Measurements from ENCODE around the gene LILRB2. TPM values are rescaled to one million over a fixed set of nuclear protein-coding genes. Genes with fewer than 3 reads are reported as not detected.
A peak's percentile ranks its signal among the peaks of the same experiment; 100 is the strongest.

Gene LILRB2
- total RNA-seq, 1 donor from 2014 or later: not detected

DNA sequence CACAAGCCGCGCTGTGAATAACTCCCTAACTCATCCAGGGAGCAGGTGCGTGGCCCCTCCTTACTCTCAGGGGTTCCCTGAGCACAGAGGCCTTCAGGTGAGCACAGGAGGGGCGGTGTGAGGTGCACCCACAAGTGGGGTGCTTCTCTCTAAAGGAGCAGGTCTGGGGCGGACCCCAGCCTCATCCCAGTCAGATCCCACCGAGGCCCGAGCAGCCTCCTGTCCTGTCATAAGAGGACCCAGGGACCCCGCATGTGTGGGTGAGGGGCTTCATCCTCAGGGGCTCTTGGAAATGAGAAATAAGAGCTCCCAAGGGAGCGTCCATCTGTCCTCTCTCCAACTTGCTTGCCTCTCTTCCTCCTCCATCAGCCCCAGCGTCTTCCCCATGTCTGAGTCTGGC lies 35.0 kb upstream of the LILRB2 start:
- Histone ChIP-seq H3K27me3 (ENCODE audit: control insufficient read depth, insufficient read depth, low read length) (no peaks in the 10 kb centered on the region), H3K36me3 (ENCODE audit: control insufficient read depth, insufficient read depth, low read length) (no peaks in the 10 kb centered on the region), H3K4me3 (ENCODE audit: low read depth, low read length) (no peak overlapping the region)
- DNase-seq (ENCODE audit: low read depth) (no peak), FAIRE-seq (no peak)
- TF ChIP-seq, protein P1, sequence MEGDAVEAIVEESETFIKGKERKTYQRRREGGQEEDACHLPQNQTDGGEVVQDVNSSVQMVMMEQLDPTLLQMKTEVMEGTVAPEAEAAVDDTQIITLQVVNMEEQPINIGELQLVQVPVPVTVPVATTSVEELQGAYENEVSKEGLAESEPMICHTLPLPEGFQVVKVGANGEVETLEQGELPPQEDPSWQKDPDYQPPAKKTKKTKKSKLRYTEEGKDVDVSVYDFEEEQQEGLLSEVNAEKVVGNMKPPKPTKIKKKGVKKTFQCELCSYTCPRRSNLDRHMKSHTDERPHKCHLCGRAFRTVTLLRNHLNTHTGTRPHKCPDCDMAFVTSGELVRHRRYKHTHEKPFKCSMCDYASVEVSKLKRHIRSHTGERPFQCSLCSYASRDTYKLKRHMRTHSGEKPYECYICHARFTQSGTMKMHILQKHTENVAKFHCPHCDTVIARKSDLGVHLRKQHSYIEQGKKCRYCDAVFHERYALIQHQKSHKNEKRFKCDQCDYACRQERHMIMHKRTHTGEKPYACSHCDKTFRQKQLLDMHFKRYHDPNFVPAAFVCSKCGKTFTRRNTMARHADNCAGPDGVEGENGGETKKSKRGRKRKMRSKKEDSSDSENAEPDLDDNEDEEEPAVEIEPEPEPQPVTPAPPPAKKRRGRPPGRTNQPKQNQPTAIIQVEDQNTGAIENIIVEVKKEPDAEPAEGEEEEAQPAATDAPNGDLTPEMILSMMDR (IDR thresholded peaks at IDR 0.05; ENCODE audit: insufficient read depth, low read length, severe bottlenecking): no peak

DNA sequence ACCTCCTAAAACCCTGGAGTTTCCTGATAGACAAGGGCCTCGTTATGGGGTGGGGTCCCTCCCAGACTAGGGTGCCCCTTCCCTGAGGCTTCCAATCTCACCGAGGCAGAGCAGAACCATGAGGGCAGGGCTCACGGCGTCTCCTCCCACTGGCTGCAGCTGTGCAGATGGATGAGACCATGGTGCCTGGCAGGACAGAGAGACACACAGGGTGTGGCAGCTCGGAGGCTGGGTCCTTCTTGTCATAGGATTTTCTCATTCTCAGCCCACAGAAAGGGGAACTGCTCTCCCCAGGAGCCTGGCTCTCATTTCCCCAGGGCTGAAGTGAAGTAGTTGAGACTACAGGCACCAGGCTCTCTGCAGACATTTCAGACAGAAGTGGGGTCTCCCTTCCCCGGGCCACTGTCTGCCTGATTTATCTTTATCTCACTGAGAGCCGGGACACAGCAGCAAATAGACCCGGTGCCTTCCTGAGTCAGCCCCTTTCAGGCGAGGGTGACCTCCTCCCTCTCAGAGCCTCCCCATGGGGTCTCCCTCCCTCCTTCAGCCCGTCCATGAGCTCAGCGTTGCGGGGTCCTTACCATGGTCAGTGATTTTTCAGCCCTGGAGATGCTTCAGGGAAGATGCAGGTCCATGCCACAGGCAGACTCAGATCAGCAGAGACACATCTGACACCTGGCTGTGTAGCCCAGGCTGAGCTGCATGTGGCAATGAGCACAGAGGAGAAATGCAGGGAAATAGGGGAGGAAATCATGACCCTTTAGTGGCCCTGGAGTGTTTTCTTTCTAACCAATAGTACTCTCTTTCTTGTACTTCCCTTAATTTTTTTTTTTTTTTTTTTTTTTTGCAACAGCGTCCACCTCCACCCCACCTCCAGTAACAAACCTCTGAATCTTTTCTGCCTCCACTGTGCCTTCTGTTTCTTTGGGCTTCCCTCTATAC lies 31.8 kb upstream of the LILRB2 start, which contains the start of gene LILRA5:
Gene LILRA5 (minus strand): TSS at position 731 of the 942 bp plus-strand sequence. CDS start 147 bp downstream, at position 584.
- no peaks in the 10 kb centered on the region for H3K36me3 ChIP-seq (ENCODE audit: control insufficient read depth, insufficient read depth, low read length)
- DNase-seq (ENCODE audit: low read depth) (no peak), FAIRE-seq (no peak)
- TF ChIP-seq, protein P1 (IDR thresholded peaks at IDR 0.05; ENCODE audit: insufficient read depth, low read length, severe bottlenecking): no peak
- no peak within 1 kb of the TSS for H3K4me3 ChIP-seq (ENCODE audit: low read depth, low read length)
- H3K27me3 ChIP-seq (ENCODE audit: control insufficient read depth, insufficient read depth, low read length): no peaks in the 10 kb centered on the region

DNA sequence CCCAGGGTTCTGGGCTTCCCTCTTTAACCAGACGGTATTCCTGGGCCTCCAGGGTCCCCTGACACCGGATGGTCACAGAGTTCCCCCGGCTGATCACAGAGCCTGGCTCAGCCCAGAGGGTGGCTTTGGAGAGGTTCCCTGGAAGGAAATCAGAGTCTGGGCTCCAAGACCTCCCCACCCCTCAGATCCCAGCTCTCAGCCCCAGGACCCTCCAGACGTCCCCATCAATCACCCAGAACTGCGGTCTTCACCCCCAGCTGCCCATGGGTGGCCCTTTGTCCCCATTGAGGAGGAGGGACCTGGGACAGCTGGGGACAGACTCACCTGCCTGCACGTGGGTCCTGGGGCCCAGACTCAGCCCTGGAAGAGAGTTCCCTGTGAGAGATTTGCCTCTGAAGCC lies 31.1 kb upstream of the LILRB2 start:
- no peak for FAIRE-seq
- TF ChIP-seq, protein P1 (IDR thresholded peaks at IDR 0.05; ENCODE audit: insufficient read depth, low read length, severe bottlenecking): no peak
- no peak for DNase-seq (ENCODE audit: low read depth)
- H3K27me3 ChIP-seq (ENCODE audit: control insufficient read depth, insufficient read depth, low read length): no peaks in the 10 kb centered on the region
- H3K4me3 ChIP-seq (ENCODE audit: low read depth, low read length): no peak overlapping the region
- H3K36me3 ChIP-seq (ENCODE audit: control insufficient read depth, insufficient read depth, low read length): no peaks in the 10 kb centered on the region

DNA sequence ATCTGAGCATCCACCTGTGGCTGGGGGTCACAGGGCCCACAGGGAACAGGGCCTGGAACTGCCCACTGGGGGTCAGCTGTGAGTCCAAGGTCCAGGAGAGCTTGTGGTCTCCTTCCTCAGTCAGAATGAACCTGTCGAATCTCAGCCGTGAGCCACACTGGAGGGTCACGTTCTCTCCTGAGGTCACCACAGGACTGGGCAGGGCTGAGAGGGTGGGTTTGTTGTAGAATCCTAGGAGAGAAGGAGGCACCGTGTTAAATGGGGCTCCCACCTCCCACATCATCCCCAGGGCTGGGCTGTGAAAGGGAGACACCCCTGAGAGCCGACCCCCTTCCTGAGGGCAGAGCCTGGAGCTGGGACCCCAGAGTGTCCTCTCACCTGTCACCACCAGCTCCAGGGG lies 30.6 kb upstream of the LILRB2 start:
- Histone ChIP-seq H3K36me3 (ENCODE audit: control insufficient read depth, insufficient read depth, low read length) (no peaks in the 10 kb centered on the region), H3K27me3 (ENCODE audit: control insufficient read depth, insufficient read depth, low read length) (no peaks in the 10 kb centered on the region), H3K4me3 (ENCODE audit: low read depth, low read length) (no peak overlapping the region)
- DNase-seq (ENCODE audit: low read depth) (no peak), FAIRE-seq (peak; percentile 84)
- TF ChIP-seq, protein P1 (IDR thresholded peaks at IDR 0.05; ENCODE audit: insufficient read depth, low read length, severe bottlenecking): no peak

DNA sequence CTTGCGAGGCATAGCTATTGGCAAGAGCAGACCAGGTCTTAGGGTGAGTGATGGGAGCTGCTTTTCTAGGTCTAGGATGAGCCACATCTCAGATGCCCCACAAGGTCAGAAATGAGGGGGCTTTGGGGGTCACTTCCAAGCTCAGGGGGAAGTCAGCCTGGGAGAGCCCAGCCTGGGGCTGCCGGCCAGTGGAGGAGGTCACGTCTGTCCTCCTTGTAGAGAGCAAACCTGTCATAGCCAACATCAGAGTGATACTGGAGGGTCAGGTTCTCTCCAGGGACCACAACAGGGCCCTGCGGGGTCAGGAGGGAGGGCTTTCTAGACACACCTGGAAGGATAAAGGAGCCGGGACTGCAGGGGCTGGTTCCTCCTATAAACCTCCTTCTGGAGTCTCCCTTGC lies 29.6 kb upstream of the LILRB2 start:
- Histone ChIP-seq H3K36me3 (ENCODE audit: control insufficient read depth, insufficient read depth, low read length) (no peaks in the 10 kb centered on the region), H3K4me3 (ENCODE audit: low read depth, low read length) (no peak overlapping the region), H3K27me3 (ENCODE audit: control insufficient read depth, insufficient read depth, low read length) (no peaks in the 10 kb centered on the region)
- TF ChIP-seq, protein P1 (IDR thresholded peaks at IDR 0.05; ENCODE audit: insufficient read depth, low read length, severe bottlenecking): no peak
- FAIRE-seq (no peak), DNase-seq (ENCODE audit: low read depth) (no peak)
